H1 (cell line): ENCODE measurements around the gene MIP. TPM values are rescaled to one million over a fixed set of nuclear protein-coding genes. Genes with fewer than 3 reads are reported as not detected.

Experiments
- CTCF ChIA-PET: fragments of 300-600 bp; sonication (Branson Sonifier 250); formaldehyde crosslinking; loops from one replicate; lab custom pipeline; 2021; ENCODE audit not compliant: partially characterized antibody; lab: Charles Lee
- POLR2A ChIA-PET: fragments of 300-600 bp; sonication (Branson Sonifier 250); formaldehyde crosslinking; loops from one replicate; lab custom pipeline; 2021; ENCODE audit warnings: inconsistent platforms; ENCODE audit not compliant: partially characterized antibody; lab: Charles Lee
- DNase-seq, 2 experiments: peaks; one replicate each; pipeline versions ENCODE4 v3.0.0 to v3.0.0-alpha.2; 2010 to 2022; ENCODE audit warnings: low spot score in 2 of 2, low read depth in 1 of 2, mixed read lengths in 1 of 2
- FAIRE-seq: peaks from 2 replicates; lab custom pipeline; 2011; peaks lifted over from hg19 to GRCh38; lab: Jason Lieb, UNC
- H2AFZ ChIP-seq: 2 replicates; pipeline ENCODE4 v1.8.1; 2012; ENCODE audit warnings: low read length, inconsistent platforms
- H2AK5ac ChIP-seq: 2 replicates; pipeline ENCODE4 v1.6.1; 2013; ENCODE audit warnings: low read depth, low read length
- H2BK120ac ChIP-seq: replicated peaks from 2 replicates; pipeline ENCODE3; 2013; ENCODE audit warnings: low read depth, low read length, inconsistent platforms
- H2BK12ac ChIP-seq: 2 replicates; pipeline ENCODE4 v1.6.1; 2013; ENCODE audit warnings: low read depth, low read length
- H2BK15ac ChIP-seq: 2 replicates; pipeline ENCODE4 v1.6.1; 2013; ENCODE audit warnings: low read length
- H2BK20ac ChIP-seq: 2 replicates; pipeline ENCODE4 v1.6.1; 2013; ENCODE audit warnings: low read length
- H2BK5ac ChIP-seq: 2 replicates; pipeline ENCODE4 v1.6.1; 2013; ENCODE audit warnings: low read depth, low read length
- H3K14ac ChIP-seq: 2 replicates; pipeline ENCODE4 v1.6.1; 2013; ENCODE audit warnings: inconsistent platforms; ENCODE audit not compliant: insufficient read length
- H3K18ac ChIP-seq: 2 replicates; pipeline ENCODE4 v1.6.1; 2013; ENCODE audit warnings: low read length; ENCODE audit errors: extremely low read depth
- H3K23ac ChIP-seq: 2 replicates; pipeline ENCODE4 v1.6.1; 2013; ENCODE audit warnings: inconsistent platforms; ENCODE audit not compliant: insufficient read length
- H3K23me2 ChIP-seq: 2 replicates; pipeline ENCODE4 v1.6.1; 2013; ENCODE audit warnings: low read depth, low read length
- H3K27ac ChIP-seq: 2 replicates; pipeline ENCODE4 v1.6.1; 2011; ENCODE audit warnings: low read depth, low read length, inconsistent platforms
- H3K27me3 ChIP-seq, 4 experiments: replicated peaks in 1 of 4; 1 replicate in 1 of 4; 2 replicates in 3 of 4; pipeline versions ENCODE4 v1.6.1 to v1.8.1; 2011 to 2013; ENCODE audit warnings: low read length in 3 of 4, mild to moderate bottlenecking in 3 of 4, inconsistent platforms in 2 of 4, mixed read lengths in 2 of 4, moderate library complexity in 1 of 4; ENCODE audit not compliant: control insufficient read depth in 3 of 4, insufficient read depth in 3 of 4; ENCODE audit errors: extremely low read depth in 1 of 4
- H3K36me3 ChIP-seq, 4 experiments: 2 replicates each; pipeline versions ENCODE4 v1.6.1 to v1.8.1; 2011 to 2013; ENCODE audit warnings: mild to moderate bottlenecking in 4 of 4, low read length in 3 of 4, moderate library complexity in 2 of 4, control low read depth in 1 of 4, inconsistent platforms in 1 of 4; ENCODE audit not compliant: insufficient read depth in 4 of 4, control insufficient read depth in 2 of 4
- H3K4ac ChIP-seq: replicated peaks from 2 replicates; pipeline ENCODE3; 2013; ENCODE audit warnings: low read length, low read depth, mixed read lengths, inconsistent platforms; ENCODE audit not compliant: insufficient read length
- H3K4me1 ChIP-seq, 4 experiments: replicated peaks in 1 of 4; 1 replicate in 1 of 4; 2 replicates in 3 of 4; pipeline versions ENCODE4 v1.6.1 to v1.8.1; 2011 to 2013; ENCODE audit warnings: low read length in 3 of 4, inconsistent platforms in 2 of 4, mixed read lengths in 1 of 4; ENCODE audit not compliant: insufficient read depth in 4 of 4, control insufficient read depth in 3 of 4
- H3K4me2 ChIP-seq, 2 experiments: 2 replicates each; pipeline versions ENCODE4 v1.6.1 to v1.8.1; 2011 to 2013; ENCODE audit warnings: low read depth in 2 of 2, low read length in 2 of 2, control low read depth in 1 of 2, inconsistent platforms in 1 of 2, mild to moderate bottlenecking in 1 of 2; ENCODE audit not compliant: insufficient read depth in 1 of 2
- H3K4me3 ChIP-seq, 4 experiments: fragments of 200-600, 300-600 bp in 1 of 4; sonication (generic), shearing (Covaris generic), sonication (Bioruptor Twin) in 1 of 4; 2 replicates each; pipeline versions ENCODE4 v1.5.1 to v1.8.1; 2011 to 2016; ENCODE audit warnings: low read length in 4 of 4, low read depth in 3 of 4, control low read depth in 2 of 4, inconsistent platforms in 2 of 4, mild to moderate bottlenecking in 2 of 4, mixed read lengths in 1 of 4, moderate library complexity in 1 of 4; ENCODE audit not compliant: insufficient read depth in 2 of 4; ENCODE audit errors: extremely low read depth in 1 of 4
- H3K56ac ChIP-seq: replicated peaks from 2 replicates; pipeline ENCODE3; 2013; ENCODE audit warnings: low read depth, mild to moderate bottlenecking, mixed read lengths, low read length, inconsistent platforms; ENCODE audit not compliant: insufficient read length
- H3K79me1 ChIP-seq: 2 replicates; pipeline ENCODE4 v1.6.1; 2013; ENCODE audit warnings: low read depth, low read length, control low read depth
- H3K79me2 ChIP-seq, 2 experiments: 2 replicates each; pipeline versions ENCODE4 v1.6.1 to v1.8.1; 2012 to 2013; ENCODE audit warnings: low read length in 2 of 2, mild to moderate bottlenecking in 2 of 2, inconsistent platforms in 1 of 2; ENCODE audit not compliant: insufficient read depth in 2 of 2, control insufficient read depth in 1 of 2
- H3K9ac ChIP-seq, 4 experiments: replicated peaks in 1 of 4; 1 replicate in 1 of 4; 2 replicates in 3 of 4; pipeline versions ENCODE4 v1.6.1 to v1.8.1; 2011 to 2013; ENCODE audit warnings: low read depth in 3 of 4, low read length in 3 of 4, control low read depth in 2 of 4, mild to moderate bottlenecking in 2 of 4, moderate library complexity in 2 of 4, inconsistent platforms in 1 of 4; ENCODE audit errors: extremely low read depth in 1 of 4
- H3K9me3 ChIP-seq, 2 experiments: 2 replicates each; pipeline versions ENCODE4 v1.6.1 to v1.8.1; 2012 to 2013; ENCODE audit warnings: mild to moderate bottlenecking in 2 of 2, moderate library complexity in 2 of 2, control low read depth in 1 of 2, inconsistent platforms in 1 of 2, low read depth in 1 of 2, low read length in 1 of 2, mixed read lengths in 1 of 2; ENCODE audit not compliant: insufficient read depth in 2 of 2
- H4K20me1 ChIP-seq, 2 experiments: replicated peaks in 1 of 2; 2 replicates each; pipeline versions ENCODE3 to v1.8.1; 2011 to 2013; ENCODE audit warnings: inconsistent platforms in 2 of 2, low read length in 2 of 2, mild to moderate bottlenecking in 1 of 2; ENCODE audit not compliant: insufficient read depth in 2 of 2, control insufficient read depth in 1 of 2
- H4K5ac ChIP-seq: 2 replicates; pipeline ENCODE4 v1.6.1; 2013; ENCODE audit warnings: low read length, low read depth, mixed read lengths, inconsistent platforms; ENCODE audit not compliant: insufficient read length
- H4K8ac ChIP-seq: 2 replicates; pipeline ENCODE4 v1.8.0; 2013; ENCODE audit warnings: mild to moderate bottlenecking, moderate library complexity, low read length, inconsistent platforms; ENCODE audit not compliant: insufficient read depth; ENCODE audit errors: extremely low read depth
- H4K91ac ChIP-seq: replicated peaks from 2 replicates; pipeline ENCODE3; 2013; ENCODE audit warnings: low read length, mixed read lengths, inconsistent platforms; ENCODE audit not compliant: insufficient read length
- BACH1 ChIP-seq: IDR thresholded peaks from 2 replicates; pipeline ENCODE4 v1.6.1; 2012; ENCODE audit warnings: low read length, improper control_type of control experiment
- CBX5 ChIP-seq: fragments of 300-800, 300-1000 bp; sonication (generic); IDR thresholded peaks from 2 replicates; pipeline ENCODE4 v1.7.1; 2016; ENCODE audit warnings: antibody characterized with exemption, low read length, low read depth
- GABPA ChIP-seq: IDR thresholded peaks from 2 replicates; pipeline ENCODE4 v1.6.1; 2011; ENCODE audit warnings: mild to moderate bottlenecking, low read length, moderate library complexity, borderline replicate concordance; ENCODE audit not compliant: insufficient read depth
- GTF2F1 ChIP-seq: IDR thresholded peaks from 2 replicates; pipeline ENCODE4 v1.6.1; 2012; ENCODE audit warnings: low read depth, low read length, improper control_type of control experiment, borderline replicate concordance
- HDAC6 ChIP-seq: IDR thresholded peaks from one replicate; pipeline ENCODE4 v1.7.1; 2012; ENCODE audit warnings: low read depth, mild to moderate bottlenecking, inconsistent platforms, low read length, moderate library complexity
- NRF1 ChIP-seq: IDR thresholded peaks from 2 replicates; pipeline ENCODE4 v1.6.1; 2011; ENCODE audit warnings: mild to moderate bottlenecking, low read depth, low read length, improper control_type of control experiment
- POLR2A ChIP-seq, 2 experiments: IDR thresholded peaks; 1 replicate in 1 of 2; 2 replicates in 1 of 2; pipeline ENCODE4 v1.6.1; 2011; ENCODE audit warnings: low read depth in 2 of 2, low read length in 2 of 2, mild to moderate bottlenecking in 2 of 2; ENCODE audit errors: control extremely low read depth in 1 of 2
- RXRA ChIP-seq: IDR thresholded peaks from 2 replicates; pipeline ENCODE4 v1.6.1; 2011; ENCODE audit warnings: low read depth, mild to moderate bottlenecking, low read length, moderate library complexity; ENCODE audit not compliant: insufficient read depth
- SRF ChIP-seq: IDR thresholded peaks from 2 replicates; pipeline ENCODE4 v1.6.1; 2011; ENCODE audit warnings: mild to moderate bottlenecking, low read depth, low read length, moderate library complexity
- ZNF274 ChIP-seq: IDR thresholded peaks from 2 replicates; pipeline ENCODE4 v1.7.0; 2012; ENCODE audit warnings: low read length, borderline replicate concordance; ENCODE audit errors: extremely low read depth
- WGBS, 2 experiments: shearing (Covaris generic) in 1 of 2; methylation state at CpG; one replicate each; pipeline versions ENCODE4 v1.1.6 to v1.1.7; 2013 to 2015; ENCODE audit warnings: low lambda C conversion rate in 2 of 2, mixed read lengths in 2 of 2, inconsistent platforms in 1 of 2, low coverage in 1 of 2, missing lambda C conversion rate in 1 of 2; ENCODE audit not compliant: insufficient replicate concordance in 2 of 2, insufficient coverage in 1 of 2, insufficient read length in 1 of 2; ENCODE audit errors: extremely low coverage in 1 of 2, missing lambda C conversion rate in 1 of 2; 5-methylcytosine and 5-hydroxymethylcytosine counted together
- polyA plus RNA-seq, 7 experiments: library from polyadenylated mRNA; depleted of rRNA in 3 of 7; stranded (reverse) in 5 of 7; unstranded in 2 of 7; fragments of >200 nt in 5 of 7; fragments of 200-250 nt in 2 of 7; gene quantifications; 1 replicate in 5 of 7; 2 replicates in 1 of 7; 4 replicates in 1 of 7; pipeline versions ENCODE4 v1.2.1 to v1.2.3, GENCODE V29; 2011 to 2013; ENCODE audit warnings: missing spikeins in 2 of 7, mixed read lengths in 2 of 7
- total RNA-seq: library from RNA; stranded (reverse); fragmentation: NEBNext Ultra II Directional; extraction: Animal tissue kit (Norgen Biotek cat#: 25700); gene quantifications from 2 replicates; pipeline ENCODE4 v1.2.1, GENCODE V29; 2021
- TF ChIP-seq, protein P1 (sequence below): IDR thresholded peaks from 2 replicates; pipeline ENCODE4 v1.6.1; 2012; ENCODE audit warnings: low read length, inconsistent platforms
- TF ChIP-seq, protein P2 (sequence below): IDR thresholded peaks from 2 replicates; pipeline ENCODE4 v1.6.1; 2011; ENCODE audit warnings: low read depth, mild to moderate bottlenecking, low read length; ENCODE audit not compliant: insufficient read depth

Gene MIP
- total and polyA plus RNA-seq, 2 of the 8 experiments (the other 6 are each of a cell fraction or from before 2014, with no cell fraction given), result 0.05 TPM; not detected in 1

DNA sequence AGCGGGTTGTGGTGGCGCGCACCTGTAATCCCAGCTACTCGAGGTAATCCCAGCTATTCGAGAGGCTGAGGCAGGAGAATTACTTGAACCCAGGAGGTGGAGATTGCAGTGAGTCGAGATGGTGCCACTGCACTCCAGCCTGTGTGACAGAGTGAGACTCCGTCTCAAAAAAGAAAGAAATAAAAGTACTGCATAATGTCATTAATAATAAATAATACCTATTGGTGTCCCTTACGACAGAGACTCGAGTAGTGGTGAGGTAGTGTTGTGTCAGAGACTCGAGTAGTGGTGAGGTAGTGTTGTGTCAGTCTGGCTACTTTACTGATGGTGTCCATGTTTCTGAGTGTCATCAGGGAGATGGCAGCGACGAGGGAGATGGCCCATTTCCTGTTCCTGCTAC lies 32.2 kb upstream of the MIP start:
- no peak overlapping the region for H4K5ac ChIP-seq
- 0 out of 2 replicates have a peak overlapping the region, but pooled peaks have one; percentile 93 for H2AFZ ChIP-seq
- H3K4me2 ChIP-seq, result peak overlapping the region; percentile 83 to 96
- peak overlapping the region in 1 of 4 experiments; percentile 6; a peak in 1 of 7 replicates for H3K9ac ChIP-seq
- no peak for FAIRE-seq
- 84% methylated on average over 12 of the region's 12 CpGs; no CpG with 5 or more reads in 1 of the 2 experiments for WGBS, 2 experiments
- no peak overlapping the region for H3K14ac ChIP-seq
- H4K20me1 ChIP-seq, result no peaks in the 10 kb centered on the region
- peak overlapping the region; percentile 65 to 92 (median 74); a peak in 7 of 8 replicates for H3K4me3 ChIP-seq
- H3K18ac ChIP-seq, result no peak overlapping the region
- no peaks in the 10 kb centered on the region for H3K79me2 ChIP-seq
- DNase-seq, result no peak
- H4K8ac ChIP-seq, result no peak overlapping the region
- TF ChIP-seq GABPA, result no peak
- TF ChIP-seq POLR2A (IDR thresholded peaks at IDR 0.05; ENCODE audit: control extremely low read depth in 1 of 2, low read depth in 2 of 2, low read length in 2 of 2), result no peak
- TF ChIP-seq ZNF274, result no peak
- no peak for TF ChIP-seq BACH1
- TF ChIP-seq SRF, result no peak
- TF ChIP-seq GTF2F1, result no peak
- TF ChIP-seq NRF1, result no peak
- TF ChIP-seq, protein P1, sequence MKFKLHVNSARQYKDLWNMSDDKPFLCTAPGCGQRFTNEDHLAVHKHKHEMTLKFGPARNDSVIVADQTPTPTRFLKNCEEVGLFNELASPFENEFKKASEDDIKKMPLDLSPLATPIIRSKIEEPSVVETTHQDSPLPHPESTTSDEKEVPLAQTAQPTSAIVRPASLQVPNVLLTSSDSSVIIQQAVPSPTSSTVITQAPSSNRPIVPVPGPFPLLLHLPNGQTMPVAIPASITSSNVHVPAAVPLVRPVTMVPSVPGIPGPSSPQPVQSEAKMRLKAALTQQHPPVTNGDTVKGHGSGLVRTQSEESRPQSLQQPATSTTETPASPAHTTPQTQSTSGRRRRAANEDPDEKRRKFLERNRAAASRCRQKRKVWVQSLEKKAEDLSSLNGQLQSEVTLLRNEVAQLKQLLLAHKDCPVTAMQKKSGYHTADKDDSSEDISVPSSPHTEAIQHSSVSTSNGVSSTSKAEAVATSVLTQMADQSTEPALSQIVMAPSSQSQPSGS, result no peak
- no peak for TF ChIP-seq HDAC6
- TF ChIP-seq, protein P2, sequence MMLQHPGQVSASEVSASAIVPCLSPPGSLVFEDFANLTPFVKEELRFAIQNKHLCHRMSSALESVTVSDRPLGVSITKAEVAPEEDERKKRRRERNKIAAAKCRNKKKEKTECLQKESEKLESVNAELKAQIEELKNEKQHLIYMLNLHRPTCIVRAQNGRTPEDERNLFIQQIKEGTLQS, result no peak
- no peak for TF ChIP-seq CBX5
- TF ChIP-seq RXRA, result no peak
- no peak overlapping the region for H3K27ac ChIP-seq
- no peak overlapping the region for H3K56ac ChIP-seq
- no peak overlapping the region for H3K23ac ChIP-seq
- peaks cover 0 to 5% of the 10 kb centered on the region in 2 experiments; a peak in 2 of 4 replicates for H3K9me3 ChIP-seq
- no peak overlapping the region for H3K4ac ChIP-seq
- ChIA-PET POLR2A (interaction anchor here (1.3 kb wide), 2 partner anchors 11 to 16 kb away, joined by 3 read pairs; no protein-coding TSS in a partner anchor), CTCF (no interaction called here)
- H4K91ac ChIP-seq, result no peak overlapping the region
- H2BK12ac ChIP-seq, result no peak overlapping the region
- H3K27me3 ChIP-seq, result peaks cover 7 to 35% (median 32%) of the 10 kb centered on the region in 4 experiments
- peaks cover 2 to 5% (median 3%) of the 10 kb centered on the region in 4 experiments; a peak in 6 of 7 replicates for H3K4me1 ChIP-seq
- H2BK20ac ChIP-seq, result no peak overlapping the region
- H2BK15ac ChIP-seq, result peak overlapping the region; percentile 40; the same call in 1 of the 2 replicates
- H2BK5ac ChIP-seq, result no peak overlapping the region
- H2AK5ac ChIP-seq, result no peak overlapping the region
- no peak overlapping the region for H2BK120ac ChIP-seq
- no peaks in the 10 kb centered on the region for H3K79me1 ChIP-seq
- H3K36me3 ChIP-seq, result no peaks in the 10 kb centered on the region; a peak in 1 of 8 replicates
- H3K23me2 ChIP-seq, result peaks cover 12% of the 10 kb centered on the region
